Mucosa of rectum (tissue), 2 donors: ENCODE measurements around the gene RPS10.
A peak's percentile ranks its signal among the peaks of the same experiment; 100 is the strongest.
"Not testable (repeated sequence)": the region's sequence is repeated elsewhere in the genome, so short reads cannot be mapped to it uniquely, and the experiment has no call there.

ENCODE experiments used
- H3K27ac ChIP-seq, 2 donors: one replicate each; pipeline ENCODE4 v1.7.0; 2013; ENCODE audit warnings: inconsistent platforms in 2 of 2, low read depth in 2 of 2, low read length in 2 of 2
- H3K27me3 ChIP-seq, 2 donors: one replicate each; pipeline ENCODE4 v1.7.0; 2013; ENCODE audit warnings: low read length in 2 of 2; ENCODE audit not compliant: control insufficient read depth in 2 of 2, insufficient read depth in 2 of 2
- H3K36me3 ChIP-seq, 2 donors: one replicate each; pipeline ENCODE4 v1.7.0; 2013; ENCODE audit warnings: low read length in 2 of 2; ENCODE audit not compliant: control insufficient read depth in 2 of 2, insufficient read depth in 2 of 2
- H3K4me1 ChIP-seq, 2 donors: one replicate each; pipeline ENCODE4 v1.7.0; 2013; ENCODE audit warnings: low read length in 2 of 2, mild to moderate bottlenecking in 1 of 2; ENCODE audit not compliant: control insufficient read depth in 2 of 2, insufficient read depth in 2 of 2
- H3K4me3 ChIP-seq, 2 donors: one replicate each; pipeline ENCODE4 v1.7.0; 2013; ENCODE audit warnings: low read length in 2 of 2
- H3K9ac ChIP-seq, 2 donors: one replicate each; pipeline ENCODE4 v1.7.0; 2013; ENCODE audit warnings: low read length in 2 of 2, low read depth in 1 of 2, mild to moderate bottlenecking in 1 of 2
- H3K9me3 ChIP-seq, 2 donors: one replicate each; pipeline ENCODE4 v1.7.0; 2013; ENCODE audit warnings: low read length in 2 of 2; ENCODE audit not compliant: control insufficient read depth in 2 of 2
- donor health status: healthy.
- donor health status: Normal muscosa, but diverticular disease.

The RPS10 gene

GRCh38 chr6:34385793-34386195 lies 40.1 kb downstream of the RPS10 start:
- H3K36me3 ChIP-seq = no peaks in the 10 kb centered on the region
- H3K27me3 ChIP-seq = no peaks in the 10 kb centered on the region
- H3K9ac ChIP-seq = no peak overlapping the region
- peaks cover 3 to 4% of the 10 kb centered on the region in 2 donors for H3K4me1 ChIP-seq
- H3K4me3 ChIP-seq = no peak overlapping the region
- no peaks in the 10 kb centered on the region for H3K9me3 ChIP-seq
- no peak overlapping the region for H3K27ac ChIP-seq

- Histone ChIP-seq H3K9ac (no peak overlapping the region), H3K27ac (peak overlapping the region in 1 of 2 donors; percentile 45), H3K27me3 (no peaks in the 10 kb centered on the region), H3K9me3 (no peaks in the 10 kb centered on the region), H3K4me1 (peaks cover 2 to 3% of the 10 kb centered on the region in 2 donors), H3K4me3 (no peak overlapping the region), H3K36me3 (no peaks in the 10 kb centered on the region)
Observed at GRCh38 chr6:34384321-34385153, 41.3 kb downstream of the RPS10 start.

GRCh38 chr6:34383656-34384320 lies 42.1 kb downstream of the RPS10 start:
- Histone ChIP-seq H3K9ac (no peak overlapping the region), H3K27ac (peak overlapping the region in 1 of 2 donors; percentile 45), H3K4me3 (no peak overlapping the region), H3K27me3 (no peaks in the 10 kb centered on the region), H3K4me1 (peaks cover 2 to 3% of the 10 kb centered on the region in 2 donors), H3K9me3 (no peaks in the 10 kb centered on the region), H3K36me3 (no peaks in the 10 kb centered on the region)

GRCh38 chr6:34383161-34383631 lies 42.7 kb downstream of the RPS10 start:
- Histone ChIP-seq H3K27ac (peak overlapping the region in 1 of 2 donors; percentile 45), H3K4me1 (peaks cover 2 to 3% of the 10 kb centered on the region in 2 donors), H3K36me3 (no peaks in the 10 kb centered on the region), H3K9ac (no peak overlapping the region), H3K9me3 (no peaks in the 10 kb centered on the region), H3K4me3 (no peak overlapping the region), H3K27me3 (no peaks in the 10 kb centered on the region)

GRCh38 chr6:34381081-34381480 lies 44.8 kb downstream of the RPS10 start:
- Histone ChIP-seq H3K36me3 (no peaks in the 10 kb centered on the region), H3K4me3 (no peak overlapping the region), H3K9ac (no peak overlapping the region), H3K27ac (no peak overlapping the region), H3K4me1 (peaks cover 2 to 3% of the 10 kb centered on the region in 2 donors), H3K9me3 (no peaks in the 10 kb centered on the region), H3K27me3 (no peaks in the 10 kb centered on the region)

- Histone ChIP-seq H3K27me3 (no peaks in the 10 kb centered on the region), H3K36me3 (no peaks in the 10 kb centered on the region), H3K4me3 (no peak overlapping the region), H3K27ac (no peak overlapping the region), H3K9me3 (no peaks in the 10 kb centered on the region), H3K9ac (no peak overlapping the region), H3K4me1 (no peaks in the 10 kb centered on the region)
Observed at GRCh38 chr6:34378470-34378869, 47.4 kb downstream of the RPS10 start.

- Histone ChIP-seq H3K9ac (no peak overlapping the region), H3K27ac (no peak overlapping the region), H3K36me3 (no peaks in the 10 kb centered on the region), H3K4me3 (no peak overlapping the region), H3K9me3 (no peaks in the 10 kb centered on the region), H3K27me3 (no peaks in the 10 kb centered on the region), H3K4me1 (no peaks in the 10 kb centered on the region)
Observed at GRCh38 chr6:34377984-34378383, 47.9 kb downstream of the RPS10 start.

GRCh38 chr6:34377571-34377970 lies 48.3 kb downstream of the RPS10 start:
- H3K4me3 ChIP-seq, H3K9ac ChIP-seq, H3K9me3 ChIP-seq, H3K36me3 ChIP-seq, H3K27ac ChIP-seq, H3K4me1 ChIP-seq, H3K27me3 ChIP-seq: not testable (repeated sequence)

GRCh38 chr6:34375833-34376232 lies 50.0 kb downstream of the RPS10 start:
- no peaks in the 10 kb centered on the region for H3K9me3 ChIP-seq
- H3K4me3 ChIP-seq = no peak overlapping the region
- H3K9ac ChIP-seq = no peak overlapping the region
- no peaks in the 10 kb centered on the region for H3K27me3 ChIP-seq
- H3K36me3 ChIP-seq = no peaks in the 10 kb centered on the region
- H3K4me1 ChIP-seq = no peaks in the 10 kb centered on the region
- H3K27ac ChIP-seq = no peak overlapping the region

GRCh38 chr6:34374508-34374907 lies 51.4 kb downstream of the RPS10 start:
- Histone ChIP-seq H3K9me3 (no peaks in the 10 kb centered on the region), H3K9ac (no peak overlapping the region), H3K36me3 (peaks cover 0 to 3% of the 10 kb centered on the region in 2 donors), H3K4me3 (no peak overlapping the region), H3K27me3 (no peaks in the 10 kb centered on the region), H3K27ac (no peak overlapping the region), H3K4me1 (no peaks in the 10 kb centered on the region)
